HCT116 (cell line): ENCODE data around the gene ECI2. TPM values are rescaled to one million over a fixed set of nuclear protein-coding genes. Genes with fewer than 3 reads are reported as not detected.
"Not testable (repeated sequence)": the region's sequence is repeated elsewhere in the genome, so short reads cannot be mapped to it uniquely, and the experiment has no call there.

Experiments used
- ATAC-seq: fragments of 200-7000 bp; cut with Tn5 transposase; 2 replicates; pipeline ENCODE4 v1.9.1; 2020; ENCODE audit warnings: mild to moderate bottlenecking, moderate library complexity
- BruUV-seq: library from RNA; stranded (reverse); fragments of 400-500 nt; replicated peaks from 2 replicates; lab custom pipeline; 2021; lab: Mats Ljungman, UMichigan
- CTCF ChIA-PET: fragments of 300-600 bp; sonication (Branson Sonifier 250); formaldehyde crosslinking; loops from one replicate; lab custom pipeline; 2021; ENCODE audit warnings: antibody characterized with exemption; lab: Charles Lee
- POLR2A ChIA-PET: fragments of 300-600, 350-600 bp; sonication (Branson Sonifier 250); formaldehyde crosslinking; loops from one replicate; lab custom pipeline; 2021; ENCODE audit warnings: antibody characterized with exemption; lab: Charles Lee
- RAD21 ChIA-PET, 2 experiments: fragments of 300-600 bp; sonication (Branson Sonifier 250); formaldehyde crosslinking; loops; one replicate each; lab custom pipeline; 2023; ENCODE audit warnings: low total read pairs in 2 of 2; ENCODE audit not compliant: uncharacterized antibody in 2 of 2, unreplicated experiment in 2 of 2, low non-redundant PET in 1 of 2; lab: Charles Lee
- DNase-seq: peaks from one replicate; pipeline ENCODE4 v3.0.0-alpha.2; 2010; ENCODE audit warnings: low read depth, low spot score
- H2AFZ ChIP-seq: fragments of 200-600 bp; shearing (Covaris generic), sonication (generic); 2 replicates; pipeline ENCODE4 v1.6.1; 2017; ENCODE audit warnings: low read depth, mixed run types, mixed read lengths, antibody characterized with exemption, low read length; ENCODE audit not compliant: poor library complexity, severe bottlenecking
- H3K27ac ChIP-seq: 2 replicates; pipeline ENCODE4 v1.5.1; 2012; ENCODE audit warnings: low read depth, low read length
- H3K27me3 ChIP-seq: fragments of 200-600 bp; sonication (generic); 2 replicates; pipeline ENCODE4 v1.6.1; 2016; ENCODE audit warnings: mixed run types, low read length, mixed read lengths; ENCODE audit not compliant: insufficient read depth
- H3K36me3 ChIP-seq, 2 experiments: fragments of 200-500 bp in 1 of 2; fragments of 200-600 bp in 1 of 2; sonication (Bioruptor generic) in 1 of 2; sonication (generic) in 1 of 2; 2 replicates each; pipeline versions ENCODE4 v1.5.1 to v1.6.1; 2014 to 2016; ENCODE audit warnings: low read length in 2 of 2, inconsistent platforms in 1 of 2, mixed read lengths in 1 of 2, mixed run types in 1 of 2; ENCODE audit not compliant: insufficient read depth in 2 of 2, control insufficient read depth in 1 of 2
- H3K4me1 ChIP-seq, 2 experiments: fragments of 200-600 bp in 1 of 2; sonication (generic) in 1 of 2; 2 replicates each; pipeline versions ENCODE4 v1.5.1 to v1.6.1; 2012 to 2017; ENCODE audit warnings: low read length in 2 of 2, inconsistent platforms in 1 of 2, mild to moderate bottlenecking in 1 of 2, mixed read lengths in 1 of 2, mixed run types in 1 of 2, moderate library complexity in 1 of 2; ENCODE audit not compliant: insufficient read depth in 2 of 2, control insufficient read depth in 1 of 2
- H3K4me2 ChIP-seq: fragments of 200-600 bp; sonication (generic); 2 replicates; pipeline ENCODE4 v1.6.1; 2017; ENCODE audit warnings: mixed run types, low read length, mixed read lengths
- H3K4me3 ChIP-seq, 2 experiments: fragments of 200-600 bp in 1 of 2; sonication (generic) in 1 of 2; replicated peaks in 1 of 2; 2 replicates each; pipeline ENCODE4 v1.5.1; 2011 to 2016; ENCODE audit warnings: low read length in 2 of 2, control low read depth in 1 of 2, low read depth in 1 of 2, mild to moderate bottlenecking in 1 of 2, mixed read lengths in 1 of 2, mixed run types in 1 of 2
- H3K79me2 ChIP-seq: fragments of 200-600 bp; sonication (generic); 2 replicates; pipeline ENCODE4 v1.6.1; 2017; ENCODE audit warnings: mild to moderate bottlenecking, mixed run types, low read length, moderate library complexity, mixed read lengths; ENCODE audit not compliant: insufficient read depth
- H3K9ac ChIP-seq: fragments of 200-600 bp; sonication (generic); 2 replicates; pipeline ENCODE4 v1.6.1; 2016; ENCODE audit warnings: low read length, mixed read lengths
- H3K9me2 ChIP-seq: fragments of 200-600 bp; sonication (generic), shearing (Covaris generic); 2 replicates; pipeline ENCODE4 v1.6.1; 2017; ENCODE audit warnings: mixed run types, mild to moderate bottlenecking, moderate library complexity; ENCODE audit not compliant: insufficient read depth
- H3K9me3 ChIP-seq, 2 experiments: fragments of 200-500 bp in 1 of 2; fragments of 200-600 bp in 1 of 2; sonication (Bioruptor generic) in 1 of 2; sonication (generic) in 1 of 2; 2 replicates each; pipeline ENCODE4 v1.6.1; 2014 to 2017; ENCODE audit warnings: low read length in 2 of 2, mixed read lengths in 2 of 2, inconsistent platforms in 1 of 2, low read depth in 1 of 2, mild to moderate bottlenecking in 1 of 2, mixed run types in 1 of 2, moderate library complexity in 1 of 2; ENCODE audit not compliant: control insufficient read depth in 1 of 2, insufficient read depth in 1 of 2
- H4K20me1 ChIP-seq: fragments of 200-600 bp; sonication (generic), shearing (Covaris generic); 2 replicates; pipeline ENCODE4 v1.6.1; 2017; ENCODE audit warnings: mixed run types, mild to moderate bottlenecking, moderate library complexity; ENCODE audit not compliant: insufficient read depth
- CBX3 ChIP-seq: IDR thresholded peaks from 2 replicates; pipeline ENCODE4 v1.6.1; 2012; ENCODE audit warnings: low read depth
- EZH2 ChIP-seq: fragments of 200-600 bp; sonication (generic); IDR thresholded peaks from 2 replicates; pipeline ENCODE4 v1.6.1; 2017; ENCODE audit warnings: antibody characterized with exemption, mixed run types
- EZH2phosphoT487 ChIP-seq: fragments of 200-600 bp; IDR thresholded peaks from 2 replicates; pipeline ENCODE4 v1.6.1; 2018; ENCODE audit warnings: antibody characterized with exemption, borderline replicate concordance
- JUND ChIP-seq: IDR thresholded peaks from 2 replicates; pipeline ENCODE4 v1.6.1; 2012
- POLR2A ChIP-seq: IDR thresholded peaks from 2 replicates; pipeline ENCODE4 v1.7.0; 2011; ENCODE audit warnings: borderline replicate concordance; ENCODE audit not compliant: insufficient read depth, insufficient read length; ENCODE audit errors: extremely low read depth
- REST ChIP-seq: IDR thresholded peaks from 2 replicates; pipeline ENCODE4 v1.6.1; 2012; ENCODE audit warnings: low read depth
- SIN3A ChIP-seq: IDR thresholded peaks from 2 replicates; pipeline ENCODE4 v1.6.1; 2012; ENCODE audit warnings: low read depth
- intact Hi-C: fragments of 100-400 bp; cut with micrococcal nuclease; formaldehyde crosslinking; loops from 2 replicates; pipeline ENCODE4 v1.10.0; 2022
- total RNA-seq: library from RNA; stranded (reverse); gene quantifications from one replicate; pipeline ENCODE4 v1.2.1, GENCODE V29; 2021; ENCODE audit not compliant: unreplicated experiment
- TF ChIP-seq, protein P1 (sequence below), 3 experiments: fragments of 200-600 bp in 1 of 3; sonication (generic) in 1 of 3; IDR thresholded peaks in 2 of 3; conservative IDR thresholded peaks in 1 of 3; 2 replicates each; pipeline ENCODE4 v1.5.1; 2012 to 2017; ENCODE audit warnings: low read depth in 2 of 3, low read length in 2 of 3, antibody characterized with exemption in 1 of 3, borderline replicate concordance in 1 of 3, control low read depth in 1 of 3, mild to moderate bottlenecking in 1 of 3, mixed read lengths in 1 of 3, mixed run types in 1 of 3, moderate library complexity in 1 of 3; ENCODE audit not compliant: insufficient read depth in 1 of 3

ECI2 gene
- total RNA-seq, 1 experiment from 2014 or later, result 56.8 TPM

DNA sequence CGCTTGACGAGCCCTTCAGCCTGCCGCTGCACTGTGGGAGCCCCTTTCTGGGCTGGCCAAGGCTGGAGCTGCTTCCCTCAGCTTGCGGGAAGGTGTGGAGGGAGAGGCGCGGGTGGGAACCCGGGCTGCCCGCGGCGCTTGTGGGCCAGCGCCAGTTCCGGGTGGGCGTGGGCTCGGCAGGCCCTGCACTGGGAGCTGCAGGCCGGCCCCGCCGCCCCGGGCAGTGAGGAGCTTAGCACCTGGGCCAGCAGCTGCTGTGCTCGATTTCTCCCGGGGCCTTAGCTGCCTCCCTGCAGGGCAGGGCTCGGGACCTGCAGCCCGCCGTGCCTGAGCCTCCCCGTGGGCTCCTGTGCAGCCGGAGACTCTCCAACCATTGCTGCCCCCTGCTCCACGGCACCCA is 45.3 kb downstream of the ECI2 start:
- H3K4me2 ChIP-seq, H3K79me2 ChIP-seq, CTCF ChIA-PET, H3K9ac ChIP-seq, H3K36me3 ChIP-seq, BruUV-seq, H3K27ac ChIP-seq, ATAC-seq, DNase-seq, H3K4me1 ChIP-seq, H3K9me3 ChIP-seq, RAD21 ChIA-PET, H2AFZ ChIP-seq, H4K20me1 ChIP-seq, H3K27me3 ChIP-seq, H3K4me3 ChIP-seq, POLR2A ChIA-PET, H3K9me2 ChIP-seq, intact Hi-C loops: not testable (repeated sequence)

GRCh38 chr6:4088704-4089103 is 46.7 kb downstream of the ECI2 start:
- POLR2A ChIA-PET, result no interaction called here
- intact Hi-C loops, result no loop called here

GRCh38 chr6:4085332-4085700 is 50.1 kb downstream of the ECI2 start:
- TF ChIP-seq CBX3 (no peak), REST (no peak), JUND (no peak), EZH2phosphoT487 (no peak), EZH2 (no peak)
- TF ChIP-seq, protein P1, sequence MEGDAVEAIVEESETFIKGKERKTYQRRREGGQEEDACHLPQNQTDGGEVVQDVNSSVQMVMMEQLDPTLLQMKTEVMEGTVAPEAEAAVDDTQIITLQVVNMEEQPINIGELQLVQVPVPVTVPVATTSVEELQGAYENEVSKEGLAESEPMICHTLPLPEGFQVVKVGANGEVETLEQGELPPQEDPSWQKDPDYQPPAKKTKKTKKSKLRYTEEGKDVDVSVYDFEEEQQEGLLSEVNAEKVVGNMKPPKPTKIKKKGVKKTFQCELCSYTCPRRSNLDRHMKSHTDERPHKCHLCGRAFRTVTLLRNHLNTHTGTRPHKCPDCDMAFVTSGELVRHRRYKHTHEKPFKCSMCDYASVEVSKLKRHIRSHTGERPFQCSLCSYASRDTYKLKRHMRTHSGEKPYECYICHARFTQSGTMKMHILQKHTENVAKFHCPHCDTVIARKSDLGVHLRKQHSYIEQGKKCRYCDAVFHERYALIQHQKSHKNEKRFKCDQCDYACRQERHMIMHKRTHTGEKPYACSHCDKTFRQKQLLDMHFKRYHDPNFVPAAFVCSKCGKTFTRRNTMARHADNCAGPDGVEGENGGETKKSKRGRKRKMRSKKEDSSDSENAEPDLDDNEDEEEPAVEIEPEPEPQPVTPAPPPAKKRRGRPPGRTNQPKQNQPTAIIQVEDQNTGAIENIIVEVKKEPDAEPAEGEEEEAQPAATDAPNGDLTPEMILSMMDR (IDR thresholded peaks at IDR 0.05 in 2 of 3, conservative IDR thresholded peaks at IDR 0.05 in 1 of 3; ENCODE audit: borderline replicate concordance in 1 of 3, insufficient read depth in 1 of 3, low read depth in 2 of 3, low read length in 2 of 3), result no peak
- DNase-seq (no peak), ATAC-seq (no peak)
- Histone ChIP-seq H3K4me2 (no peak overlapping the region), H3K36me3 (no peaks in the 10 kb centered on the region), H3K4me3 (no peak overlapping the region), H3K4me1 (no peaks in the 10 kb centered on the region), H4K20me1 (no peaks in the 10 kb centered on the region), H3K27ac (no peak overlapping the region), H3K9me3 (no peaks in the 10 kb centered on the region), H3K9me2 (no peaks in the 10 kb centered on the region), H3K27me3 (no peaks in the 10 kb centered on the region), H3K79me2 (no peaks in the 10 kb centered on the region), H2AFZ (no peak overlapping the region), H3K9ac (no peak overlapping the region)
- ChIA-PET CTCF (no interaction called here), POLR2A (no interaction called here), RAD21 (no interaction called here)
- no TSS peak for BruUV-seq
- intact Hi-C loops, result no loop called here

More at GRCh38 chr6:4088704-4089103, 46.7 kb downstream of the ECI2 start:
- DNase-seq, result no peak
- no peaks in the 10 kb centered on the region for H3K36me3 ChIP-seq
- H3K4me1 ChIP-seq, result no peaks in the 10 kb centered on the region
- H3K9me3 ChIP-seq, result no peaks in the 10 kb centered on the region
- RAD21 ChIA-PET, result no interaction called here
- TF ChIP-seq EZH2 (no peak), POLR2A (no peak), SIN3A (no peak)
- TF ChIP-seq, all 23 proteins: peak for 0
- CTCF ChIA-PET, result no interaction called here
- H4K20me1 ChIP-seq, result no peaks in the 10 kb centered on the region
- no peak overlapping the region for H3K27ac ChIP-seq
- H2AFZ ChIP-seq, result no peak overlapping the region
- no peak for ATAC-seq
- H3K9me2 ChIP-seq, result no peaks in the 10 kb centered on the region
- BruUV-seq, result no TSS peak
- H3K79me2 ChIP-seq, result no peaks in the 10 kb centered on the region
- no peak overlapping the region for H3K4me2 ChIP-seq
- H3K9ac ChIP-seq, result no peak overlapping the region
- no peaks in the 10 kb centered on the region for H3K27me3 ChIP-seq
- H3K4me3 ChIP-seq, result no peak overlapping the region
